AG04450 (cell line): Measurements from ENCODE around the gene ZDHHC14. TPM values are rescaled to one million over a fixed set of nuclear protein-coding genes. Genes with fewer than 3 reads are reported as not detected.

ENCODE experiments used
- CTCF ChIA-PET: fragments of 300-600, 350-600 bp; formaldehyde crosslinking; extraction: SDS; loops from one replicate; lab custom pipeline; 2022; ENCODE audit warnings: antibody characterized with exemption, inconsistent platforms; lab: Charles Lee
- POLR2A ChIA-PET: fragments of 350-600 bp; formaldehyde crosslinking; extraction: SDS; loops from one replicate; lab custom pipeline; 2021; ENCODE audit warnings: antibody characterized with exemption, inconsistent platforms; lab: Yijun Ruan, JAX
- DNase-seq: peaks from one replicate; pipeline ENCODE4 v3.0.0-alpha.2; 2011; ENCODE audit warnings: low read depth, low spot score
- H3K27ac ChIP-seq: one replicate; pipeline ENCODE4 v1.5.1; 2012; ENCODE audit warnings: low read depth, low read length, control low read depth
- H3K27me3 ChIP-seq: one replicate; pipeline ENCODE4 v1.6.0; 2012; ENCODE audit warnings: low read length; ENCODE audit not compliant: control insufficient read depth, insufficient read depth
- H3K4me3 ChIP-seq: 2 replicates; pipeline ENCODE4 v1.5.1; 2011; ENCODE audit warnings: mild to moderate bottlenecking, low read depth, low read length, control low read depth
- H3K9me3 ChIP-seq: 2 replicates; pipeline ENCODE4 v1.5.1; 2012; ENCODE audit warnings: low read length; ENCODE audit not compliant: control insufficient read depth, insufficient read depth
- CTCF ChIP-seq: IDR thresholded peaks from 2 replicates; pipeline ENCODE4 v1.5.1; 2011; ENCODE audit warnings: low read depth, low read length, control low read depth, inconsistent platforms
- polyA plus RNA-seq: library from polyadenylated mRNA; depleted of rRNA; stranded (reverse); fragments of >200 nt; gene quantifications from 2 replicates; pipeline ENCODE4 v1.2.3, GENCODE V29; 2011

Gene ZDHHC14
- polyA plus RNA-seq, 1 experiment, result 2.2 TPM

- no peak for DNase-seq
- TF ChIP-seq CTCF, result no peak
- no peaks in the 10 kb centered on the region for H3K9me3 ChIP-seq
- ChIA-PET CTCF (no interaction called here), POLR2A (no interaction called here)
- H3K27me3 ChIP-seq, result peaks cover 7% of the 10 kb centered on the region
- H3K4me3 ChIP-seq, result no peak overlapping the region
- no peak overlapping the region for H3K27ac ChIP-seq
These were observed 12.5 kb upstream of the ZDHHC14 start for GRCh38 chr6:157368359-157369049.

- Histone ChIP-seq H3K27me3 (peaks cover 7% of the 10 kb centered on the region), H3K4me3 (no peak overlapping the region), H3K9me3 (no peaks in the 10 kb centered on the region), H3K27ac (no peak overlapping the region)
- POLR2A ChIA-PET, result no interaction called here
- no peak for TF ChIP-seq CTCF
- DNase-seq, result no peak
- CTCF ChIA-PET, result no interaction called here
These were observed 10.2 kb upstream of the ZDHHC14 start for GRCh38 chr6:157370755-157371154.

GRCh38 chr6:157372501-157373280 is 8.3 kb upstream of the ZDHHC14 start:
- TF ChIP-seq CTCF, result no peak
- Histone ChIP-seq H3K27ac (no peak overlapping the region), H3K27me3 (peaks cover 7% of the 10 kb centered on the region), H3K4me3 (no peak overlapping the region), H3K9me3 (no peaks in the 10 kb centered on the region)
- DNase-seq, result no peak
- ChIA-PET POLR2A (no interaction called here), CTCF (no interaction called here)

GRCh38 chr6:157374889-157375443 is 6.0 kb upstream of the ZDHHC14 start:
- no peak for DNase-seq
- POLR2A ChIA-PET, result no interaction called here
- H3K9me3 ChIP-seq, result no peaks in the 10 kb centered on the region
- CTCF ChIA-PET, result interaction anchor here (1.0 kb wide), 1 partner anchor 293 kb away, joined by 4 read pairs; no protein-coding TSS in a partner anchor
- no peak overlapping the region for H3K27ac ChIP-seq
- no peak for TF ChIP-seq CTCF
- H3K27me3 ChIP-seq, result peaks cover 7% of the 10 kb centered on the region
- no peak overlapping the region for H3K4me3 ChIP-seq

GRCh38 chr6:157376241-157376640 is 4.7 kb upstream of the ZDHHC14 start:
- Histone ChIP-seq H3K9me3 (no peaks in the 10 kb centered on the region; the same call in 1 of the 2 replicates), H3K4me3 (no peak overlapping the region), H3K27ac (no peak overlapping the region), H3K27me3 (peaks cover 7% of the 10 kb centered on the region)
- CTCF ChIA-PET, result no interaction called here
- no peak for TF ChIP-seq CTCF
- POLR2A ChIA-PET, result no interaction called here
- DNase-seq, result no peak
